ENCODE results near the gene SEPTIN6. TPM values are rescaled to one million over a fixed set of nuclear protein-coding genes. Genes with fewer than 3 reads are reported as not detected.

SEPTIN6 gene
- total RNA-seq, 2 donors from 2014 or later: 4.9 to 6.7 TPM

- ATAC-seq: no peak
- no peaks in the 10 kb centered on the region for H3K36me3 ChIP-seq (replicated peaks in 1 of 2; ENCODE audit: insufficient read depth in 1 of 2, low read depth in 2 of 2)
- H3K4me3 ChIP-seq: no peak overlapping the region
- no peak overlapping the region for H3K27ac ChIP-seq
- WGBS, 2 donors: 84 to 100% methylated on average over 2 to 4 of the region's 6 CpGs
- H3K9me3 ChIP-seq: no peaks in the 10 kb centered on the region
- no peak for DNase-seq
- no peaks in the 10 kb centered on the region for H3K27me3 ChIP-seq
- peaks cover 5% of the 10 kb centered on the region for H3K4me1 ChIP-seq
- TF ChIP-seq POLR2A (IDR thresholded peaks at IDR 0.05): no peak
- no peak for TF ChIP-seq CTCF (IDR thresholded peaks at IDR 0.05)
- intact Hi-C loops (cut with DNase I): no loop called here
These were observed 15.3 kb downstream of the SEPTIN6 start for GRCh38 chrX:119677654-119677981.

GRCh38 chrX:119676949-119677653, 15.9 kb downstream of the SEPTIN6 start:
- ATAC-seq (no peak), DNase-seq (no peak)
- Histone ChIP-seq H3K27me3 (no peaks in the 10 kb centered on the region), H3K9me3 (no peaks in the 10 kb centered on the region), H3K4me1 (peaks cover 10% of the 10 kb centered on the region), H3K4me3 (no peak overlapping the region), H3K27ac (no peak overlapping the region), H3K36me3 (replicated peaks in 1 of 2; ENCODE audit: insufficient read depth in 1 of 2, low read depth in 2 of 2) (no peaks in the 10 kb centered on the region)
- intact Hi-C loops (cut with DNase I): no loop called here
- WGBS, 2 donors: 50 to 61% methylated on average over 6 of the region's 8 CpGs
- TF ChIP-seq POLR2A (IDR thresholded peaks at IDR 0.05) (no peak), CTCF (IDR thresholded peaks at IDR 0.05) (no peak)

GRCh38 chrX:119673336-119673735, 19.6 kb downstream of the SEPTIN6 start:
- intact Hi-C loops (cut with DNase I): no loop called here
- no peak for ATAC-seq

GRCh38 chrX:119672426-119672825, 20.5 kb downstream of the SEPTIN6 start:
- no peaks in the 10 kb centered on the region for H3K9me3 ChIP-seq
- intact Hi-C loops (cut with DNase I): no loop called here
- no peaks in the 10 kb centered on the region for H3K27me3 ChIP-seq
- DNase-seq (peak in 1 of 4 donors; percentile 40), ATAC-seq (no peak)
- H3K36me3 ChIP-seq (replicated peaks in 1 of 2; ENCODE audit: insufficient read depth in 1 of 2, low read depth in 2 of 2): no peaks in the 10 kb centered on the region
- no peak for TF ChIP-seq CTCF (IDR thresholded peaks at IDR 0.05)
- no peak for TF ChIP-seq POLR2A (IDR thresholded peaks at IDR 0.05)
- H3K4me3 ChIP-seq: peak overlapping the region in 1 of 2 donors; percentile 4
- peaks cover 20% of the 10 kb centered on the region for H3K4me1 ChIP-seq
- 24 to 25% methylated on average over 2 of the region's 2 CpGs for WGBS, 2 donors
- no peak overlapping the region for H3K27ac ChIP-seq

More at GRCh38 chrX:119673336-119673735, 19.6 kb downstream of the SEPTIN6 start:
- no peak for DNase-seq
- no peaks in the 10 kb centered on the region for H3K36me3 ChIP-seq (replicated peaks in 1 of 2; ENCODE audit: insufficient read depth in 1 of 2, low read depth in 2 of 2)
- 76 to 89% methylated on average over 6 to 8 of the region's 8 CpGs for WGBS, 2 donors
- H3K27me3 ChIP-seq: no peaks in the 10 kb centered on the region
- TF ChIP-seq POLR2A (IDR thresholded peaks at IDR 0.05) (no peak), CTCF (IDR thresholded peaks at IDR 0.05) (no peak)
- H3K4me3 ChIP-seq: no peak overlapping the region
- no peak overlapping the region for H3K27ac ChIP-seq
- H3K4me1 ChIP-seq: peaks cover 20% of the 10 kb centered on the region
- H3K9me3 ChIP-seq: no peaks in the 10 kb centered on the region
